GM12892 (cell line): ENCODE data around the gene MICAL3.
"Not testable (repeated sequence)": the region's sequence is repeated elsewhere in the genome, so short reads cannot be mapped to it uniquely, and the experiment has no call there.

Experiments
- POLR2A ChIP-seq: IDR thresholded peaks from 2 replicates; pipeline ENCODE4 v1.6.1; 2011; ENCODE audit warnings: low read depth, low read length, control low read depth
- TAF1 ChIP-seq: IDR thresholded peaks from 2 replicates; pipeline ENCODE4 v1.6.1; 2011; ENCODE audit warnings: low read depth, mild to moderate bottlenecking, control low read depth, low read length, borderline replicate concordance

DNA sequence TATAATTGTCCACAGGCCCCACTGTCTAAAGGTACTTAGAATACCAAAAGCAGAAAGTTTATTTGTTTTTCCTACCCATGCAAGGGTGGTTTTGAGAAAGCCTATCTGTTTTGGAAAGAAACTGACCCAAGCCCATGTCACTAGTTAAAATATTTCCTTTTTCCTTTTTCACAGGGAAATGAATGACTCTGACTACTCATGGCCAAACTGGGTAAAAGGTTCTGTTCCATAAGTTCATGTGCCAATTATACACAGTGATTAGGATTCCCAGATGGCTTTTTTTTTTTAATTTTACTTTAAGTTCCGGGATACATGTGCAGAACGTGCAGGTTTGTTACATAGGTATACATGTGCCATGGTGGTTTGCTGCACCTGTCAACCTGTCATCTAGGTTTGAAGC is 31.4 kb downstream of the MICAL3 start:
- not testable (repeated sequence) for TF ChIP-seq TAF1, POLR2A
